Prostate gland (tissue), 2 donors: ENCODE data around the gene GALNT6. TPM values are rescaled to one million over a fixed set of nuclear protein-coding genes. Genes with fewer than 3 reads are reported as not detected.

Source experiments
- DNase-seq: peaks from one replicate; pipeline ENCODE4 v3.0.0-alpha.2; 2019; ENCODE audit warnings: low spot score
- H3K27ac ChIP-seq, 2 donors: fragments of 200-600 bp; sonication (generic); 2 replicates each; pipeline ENCODE4 v1.5.1; 2017 to 2019
- H3K27me3 ChIP-seq: fragments of 200-600 bp; sonication (generic); replicated peaks from 2 replicates; pipeline ENCODE4 v1.5.1; 2019; ENCODE audit not compliant: insufficient read depth
- H3K36me3 ChIP-seq, 2 donors: fragments of 200-600 bp; sonication (generic); 1 replicate in 1 of 2; 2 replicates in 1 of 2; pipeline versions ENCODE4 v1.5.1 to v1.8.1; 2017 to 2019
- H3K4me1 ChIP-seq: fragments of 200-600 bp; sonication (generic); replicated peaks from 2 replicates; pipeline ENCODE4 v1.5.1; 2019
- H3K4me3 ChIP-seq, 2 donors: fragments of 200-600 bp; sonication (generic); 2 replicates each; pipeline ENCODE4 v1.5.1; 2017 to 2019
- H3K9me3 ChIP-seq: fragments of 200-600 bp; sonication (generic); 2 replicates; pipeline ENCODE4 v1.5.1; 2017
- CTCF ChIP-seq, 4 experiments: fragments of 200-600 bp in 2 of 4; fragments of 450-650 bp in 2 of 4; sonication (generic) in 2 of 4; IDR thresholded peaks; 1 replicate in 3 of 4; 2 replicates in 1 of 4; pipeline ENCODE4 v1.5.1; 2016 to 2019; ENCODE audit warnings: antibody characterized with exemption in 4 of 4, mild to moderate bottlenecking in 2 of 4, moderate library complexity in 2 of 4
- POLR2A ChIP-seq: fragments of 450-650 bp; IDR thresholded peaks from one replicate; pipeline ENCODE4 v1.6.1; 2016; ENCODE audit warnings: antibody characterized with exemption, mild to moderate bottlenecking
- POLR2AphosphoS5 ChIP-seq: sonication (generic); formaldehyde crosslinking; IDR thresholded peaks from one replicate; pipeline ENCODE4 v1.6.1; 2017; ENCODE audit warnings: antibody characterized with exemption
- WGBS: methylation state at CpG from one replicate; pipeline ENCODE4 v1.1.5; 2018; 5-methylcytosine and 5-hydroxymethylcytosine counted together
- intact Hi-C: fragments of 100-400 bp; cut with DNase I; formaldehyde crosslinking; loops from one replicate; pipeline ENCODE4 v1.14.2; 2022
- total RNA-seq, 2 donors: library from RNA; depleted of rRNA; stranded (reverse); fragments of >200 nt; gene quantifications; one replicate each; pipeline ENCODE4 v1.1.0, GENCODE V29; 2016

Gene GALNT6
- total RNA-seq, 2 donors from 2014 or later, result 1.1 to 4.6 TPM

- Histone ChIP-seq H3K27ac (no peak overlapping the region), H3K4me3 (no peak overlapping the region), H3K27me3 (no peaks in the 10 kb centered on the region), H3K36me3 (no peaks in the 10 kb centered on the region), H3K9me3 (no peaks in the 10 kb centered on the region), H3K4me1 (no peaks in the 10 kb centered on the region)
- DNase-seq, result no peak
- intact Hi-C loops, result no loop called here
- TF ChIP-seq POLR2AphosphoS5 (no peak), POLR2A (no peak), CTCF (IDR thresholded peaks at IDR 0.05) (no peak)
- WGBS, result 36% methylated on average over 1 of the region's 1 CpG
These were observed 10.7 kb upstream of the GALNT6 start for GRCh38 chr12:51401900-51402299.

- Histone ChIP-seq H3K4me3 (no peak overlapping the region), H3K36me3 (no peaks in the 10 kb centered on the region), H3K27ac (no peak overlapping the region), H3K27me3 (no peaks in the 10 kb centered on the region), H3K4me1 (no peaks in the 10 kb centered on the region), H3K9me3 (no peaks in the 10 kb centered on the region)
- DNase-seq, result no peak
- intact Hi-C loops, result no loop called here
- TF ChIP-seq POLR2AphosphoS5 (no peak), CTCF (IDR thresholded peaks at IDR 0.05) (no peak), POLR2A (no peak)
- 90% methylated on average over 13 of the region's 13 CpGs for WGBS
These were observed 10.3 kb upstream of the GALNT6 start for GRCh38 chr12:51401486-51401885.

- no peak for DNase-seq
- H3K36me3 ChIP-seq, result no peaks in the 10 kb centered on the region
- H3K4me3 ChIP-seq, result no peak overlapping the region
- intact Hi-C loops, result no loop called here
- H3K27me3 ChIP-seq, result no peaks in the 10 kb centered on the region
- 66% methylated on average over 14 of the region's 14 CpGs for WGBS
- no peak for TF ChIP-seq POLR2AphosphoS5
- TF ChIP-seq POLR2A, result no peak
- TF ChIP-seq CTCF (IDR thresholded peaks at IDR 0.05), result no peak
- no peak overlapping the region for H3K27ac ChIP-seq
- H3K4me1 ChIP-seq, result no peaks in the 10 kb centered on the region
- H3K9me3 ChIP-seq, result no peaks in the 10 kb centered on the region
These were observed 9.8 kb upstream of the GALNT6 start for GRCh38 chr12:51401020-51401419.

- WGBS, result 58% methylated on average over 4 of the region's 4 CpGs
- no peak for DNase-seq
- Histone ChIP-seq H3K27me3 (no peaks in the 10 kb centered on the region), H3K9me3 (no peaks in the 10 kb centered on the region), H3K4me3 (no peak overlapping the region), H3K27ac (no peak overlapping the region), H3K36me3 (no peaks in the 10 kb centered on the region), H3K4me1 (no peaks in the 10 kb centered on the region)
- TF ChIP-seq POLR2A (no peak), CTCF (IDR thresholded peaks at IDR 0.05) (no peak), POLR2AphosphoS5 (no peak)
- intact Hi-C loops, result no loop called here
These were observed 8.7 kb upstream of the GALNT6 start for GRCh38 chr12:51399891-51400290.

GRCh38 chr12:51397670-51398069, 6.5 kb upstream of the GALNT6 start:
- TF ChIP-seq CTCF (IDR thresholded peaks at IDR 0.05) (no peak), POLR2AphosphoS5 (no peak), POLR2A (no peak)
- H3K4me3 ChIP-seq, result no peak overlapping the region
- H3K36me3 ChIP-seq, result no peaks in the 10 kb centered on the region
- 40% methylated on average over 4 of the region's 4 CpGs for WGBS
- no peaks in the 10 kb centered on the region for H3K4me1 ChIP-seq
- H3K27me3 ChIP-seq, result no peaks in the 10 kb centered on the region
- H3K27ac ChIP-seq, result no peak overlapping the region
- intact Hi-C loops, result no loop called here
- no peaks in the 10 kb centered on the region for H3K9me3 ChIP-seq
- DNase-seq, result no peak
